GM18867 (cell line): ENCODE measurements around the gene GCLC.
"Not testable (repeated sequence)": the region's sequence is repeated elsewhere in the genome, so short reads cannot be mapped to it uniquely, and the experiment has no call there.

Experiments
- ATAC-seq: cut with Tn5 transposase; IDR thresholded peaks from one replicate; pipeline ENCODE4 v1.9.1; 2021; ENCODE audit warnings: mild to moderate bottlenecking, moderate library complexity; ENCODE audit not compliant: unreplicated experiment

GCLC gene

GRCh38 chr6:53564401-53565065 lies 19.6 kb upstream of the GCLC start:
- no peak for ATAC-seq

DNA sequence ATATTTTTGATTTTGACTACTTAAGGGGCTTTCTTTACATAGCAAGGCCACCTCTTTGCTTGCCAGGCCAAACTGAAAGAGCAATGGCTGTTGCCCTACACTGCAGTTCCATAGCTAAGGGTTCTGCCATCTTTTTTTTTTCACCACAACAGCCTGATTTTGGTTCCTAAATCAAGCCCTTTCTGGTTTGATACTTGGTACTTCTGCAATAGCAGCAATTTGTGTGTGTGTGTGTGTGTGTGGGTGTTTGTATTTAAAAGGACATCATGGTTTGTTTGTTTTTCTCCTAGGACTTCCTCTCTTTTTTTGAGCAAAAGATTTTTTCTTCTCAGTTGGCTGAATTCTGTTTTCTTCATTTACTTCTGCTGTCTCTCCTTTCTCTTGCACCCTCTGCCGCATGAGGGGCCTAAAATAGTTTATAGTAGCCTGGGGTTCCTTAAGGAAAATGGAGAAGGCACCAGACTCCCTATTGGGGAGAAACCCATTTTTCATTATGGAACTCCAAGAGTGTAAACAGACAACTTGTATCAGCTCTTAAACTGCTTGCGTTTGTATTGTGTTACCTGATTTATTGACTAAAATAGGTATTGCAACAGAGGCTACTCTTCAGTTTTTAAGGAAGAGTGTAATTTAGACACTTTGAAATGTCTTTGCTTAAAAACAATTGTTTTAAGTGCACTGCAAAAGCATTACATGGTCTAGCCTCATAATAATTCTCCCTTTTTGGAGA lies 12.2 kb upstream of the GCLC start:
- no peak for ATAC-seq

- ATAC-seq: not testable (repeated sequence)
These were observed 8.7 kb upstream of the GCLC start for GRCh38 chr6:53553600-53553999.

GRCh38 chr6:53551681-53552080 lies 6.8 kb upstream of the GCLC start:
- not testable (repeated sequence) for ATAC-seq

DNA sequence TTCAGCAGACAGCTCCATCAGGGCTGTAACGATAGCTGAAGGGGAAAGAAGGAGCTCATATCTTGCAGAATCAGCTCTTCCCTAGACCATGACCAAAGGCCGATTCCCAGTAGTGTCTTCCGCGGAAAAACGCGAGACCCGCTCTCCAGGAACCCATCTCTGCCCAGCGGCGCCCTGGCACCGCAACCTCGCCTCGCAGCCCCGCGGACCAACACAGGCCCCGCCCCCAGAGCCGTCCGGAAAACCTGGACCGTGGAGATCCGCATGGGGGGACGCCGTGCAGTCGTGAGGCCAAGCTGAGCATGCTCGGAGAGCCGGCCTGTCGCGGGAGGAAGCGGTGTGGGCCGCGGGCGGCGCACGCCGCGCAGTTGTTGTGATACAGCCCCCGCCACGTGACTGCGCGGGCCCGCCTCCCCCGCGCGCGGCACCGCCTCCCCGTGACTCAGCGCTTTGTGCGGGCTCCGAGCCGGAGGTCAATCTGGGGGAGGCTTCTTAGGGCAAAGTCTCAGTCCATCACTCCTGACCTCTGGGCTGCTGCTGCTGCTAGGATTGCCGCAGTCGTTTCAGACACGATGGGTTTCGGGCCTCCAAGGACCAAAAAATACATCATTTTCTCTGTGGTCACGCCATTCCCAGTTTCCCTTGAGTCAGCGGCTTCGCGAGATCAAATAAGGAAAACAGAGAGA lies 3.1 kb upstream of the GCLC start:
- peak; percentile 74 for ATAC-seq

GRCh38 chr6:53547166-53547810 lies 2.4 kb upstream of the GCLC start:
- peak; percentile 11 for ATAC-seq

- no peak for ATAC-seq
These were observed 1.4 kb upstream of the GCLC start for GRCh38 chr6:53546281-53546680.

DNA sequence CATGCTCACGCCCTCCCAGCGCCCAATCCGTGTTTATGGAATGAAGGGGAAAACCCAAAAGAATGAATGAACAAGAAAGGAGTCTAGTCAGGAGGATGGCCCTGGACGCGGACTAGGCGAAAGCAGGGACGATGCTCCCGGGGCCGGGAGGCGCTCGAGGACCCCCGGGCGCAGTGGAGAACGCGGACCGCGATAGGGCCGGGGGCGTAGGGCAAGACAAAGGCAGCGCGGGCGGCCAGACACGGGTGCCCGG lies 758 bp downstream of the GCLC start:
- ATAC-seq: no peak

DNA sequence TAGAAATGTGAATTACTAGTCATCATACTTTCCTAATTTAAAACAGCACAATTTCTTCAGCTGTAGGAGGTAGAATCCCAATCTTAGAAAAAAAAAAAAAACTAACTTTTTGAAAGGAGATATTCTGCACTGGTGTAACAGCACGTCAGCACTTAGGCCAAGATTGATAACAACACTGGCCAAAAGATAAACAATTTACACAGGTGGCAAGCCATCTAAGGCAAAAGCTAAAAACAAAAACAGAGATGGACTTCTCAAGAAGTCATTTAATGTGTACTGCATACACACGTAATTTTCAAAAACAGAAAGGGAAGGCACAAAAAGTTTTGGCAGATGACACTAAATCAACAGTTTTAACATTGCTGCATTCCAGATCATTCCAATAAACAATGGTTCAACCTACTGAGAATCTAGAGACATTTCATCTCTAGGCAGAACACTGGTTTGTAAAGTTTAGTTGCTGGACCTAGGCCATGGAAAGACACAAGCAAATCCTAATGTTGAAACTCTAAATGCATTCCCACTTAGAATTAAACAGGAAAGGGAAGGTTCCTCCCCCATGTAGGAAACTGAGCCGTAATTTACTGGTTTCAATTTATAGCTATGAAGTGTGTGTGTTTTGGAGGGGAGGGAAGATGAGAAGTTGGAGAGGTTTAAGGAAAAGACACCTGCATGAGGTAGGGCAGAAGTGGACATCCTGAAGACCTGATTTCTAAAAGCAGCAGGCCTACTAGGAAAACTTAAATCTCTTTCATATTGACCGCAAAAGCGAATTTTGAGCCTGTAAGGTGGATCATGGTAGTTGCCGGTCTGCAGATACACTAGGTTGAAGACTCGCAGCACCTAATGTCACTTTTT lies 1.3 kb downstream of the GCLC start:
- ATAC-seq: no peak

DNA sequence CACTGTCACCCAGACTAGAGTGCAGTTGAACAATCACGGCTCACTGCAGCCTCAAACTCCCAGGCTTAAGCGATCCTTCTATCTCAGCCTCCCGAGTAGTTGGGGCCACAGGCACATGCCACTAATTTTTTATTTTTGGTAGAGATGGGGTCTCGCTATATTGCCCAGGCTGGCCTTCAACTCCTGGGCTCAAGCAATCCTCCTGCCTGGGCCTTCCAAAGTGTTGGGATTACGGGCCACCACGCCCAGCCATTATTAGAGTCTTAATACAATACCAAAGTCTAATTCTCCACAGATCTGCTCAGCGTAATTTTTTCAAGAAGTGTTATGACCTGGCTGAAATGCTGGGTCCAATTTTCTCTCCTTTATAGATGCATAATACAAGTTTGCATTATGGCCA lies 3.0 kb downstream of the GCLC start:
- ATAC-seq: no peak

DNA sequence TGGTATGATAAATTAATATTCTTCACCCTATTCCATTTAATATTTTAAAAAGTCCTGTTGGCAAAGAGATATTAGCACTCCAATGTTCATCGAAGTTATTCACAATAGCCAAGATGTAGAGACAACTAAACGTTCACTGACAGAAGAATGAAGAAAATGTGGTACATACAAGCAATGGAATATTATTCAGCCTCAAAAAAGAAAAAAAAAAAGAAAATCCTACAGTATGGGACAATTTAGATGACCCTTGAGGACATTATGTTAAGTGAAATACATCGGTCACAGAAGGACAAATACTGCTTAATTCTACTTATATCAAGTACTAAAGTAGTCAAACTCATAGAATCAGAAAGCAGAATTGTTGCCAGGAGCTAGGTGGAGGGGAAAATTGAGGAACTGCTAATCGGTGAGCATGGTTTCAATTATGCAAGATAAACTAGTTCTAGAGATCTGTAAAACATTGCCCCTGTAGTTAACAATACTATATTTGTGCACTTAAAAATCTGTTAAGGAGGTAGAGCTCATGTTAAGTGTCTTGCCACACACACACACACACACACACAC lies 4.7 kb downstream of the GCLC start:
- ATAC-seq: no peak

- ATAC-seq: no peak
These were observed 5.3 kb downstream of the GCLC start for GRCh38 chr6:53539561-53539960.

DNA sequence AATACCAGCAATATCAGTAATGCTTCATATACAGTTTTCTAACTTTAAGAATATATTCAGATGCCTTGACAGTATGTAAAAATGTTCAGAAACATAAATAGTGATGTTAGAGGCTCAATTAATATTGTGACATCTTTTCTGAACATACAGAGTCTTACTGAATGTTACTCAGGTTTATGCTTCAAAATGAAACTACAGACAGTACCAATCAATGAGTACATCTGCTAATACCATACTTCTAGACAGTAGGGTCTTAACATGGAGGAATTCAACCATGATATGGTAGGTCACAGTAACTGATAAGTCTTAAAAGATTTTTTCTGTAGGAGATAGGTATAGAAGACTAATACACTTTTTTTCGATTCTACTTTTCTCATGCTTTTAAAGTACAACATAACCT lies 8.3 kb downstream of the GCLC start:
- ATAC-seq: no peak

DNA sequence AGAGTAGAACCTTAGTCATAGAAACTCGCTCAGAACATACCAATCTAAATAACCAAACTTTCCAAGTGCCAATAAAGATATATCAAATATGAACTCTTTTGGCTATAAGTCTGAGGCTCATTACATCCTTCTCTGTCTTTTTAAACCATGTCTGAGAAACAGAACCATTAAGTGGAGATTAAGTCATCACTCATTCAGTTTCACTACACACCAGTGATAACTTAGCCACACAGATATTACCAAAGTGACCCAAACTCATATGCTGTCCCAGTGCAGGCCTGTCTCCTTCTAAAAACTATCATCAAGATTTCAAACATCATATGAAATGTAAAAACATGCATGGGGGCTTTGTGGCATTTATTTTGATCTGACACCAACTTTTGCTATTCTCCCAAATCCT lies 12.0 kb downstream of the GCLC start:
- no peak for ATAC-seq

GRCh38 chr6:53532061-53532797 lies 12.7 kb downstream of the GCLC start:
- no peak for ATAC-seq

DNA sequence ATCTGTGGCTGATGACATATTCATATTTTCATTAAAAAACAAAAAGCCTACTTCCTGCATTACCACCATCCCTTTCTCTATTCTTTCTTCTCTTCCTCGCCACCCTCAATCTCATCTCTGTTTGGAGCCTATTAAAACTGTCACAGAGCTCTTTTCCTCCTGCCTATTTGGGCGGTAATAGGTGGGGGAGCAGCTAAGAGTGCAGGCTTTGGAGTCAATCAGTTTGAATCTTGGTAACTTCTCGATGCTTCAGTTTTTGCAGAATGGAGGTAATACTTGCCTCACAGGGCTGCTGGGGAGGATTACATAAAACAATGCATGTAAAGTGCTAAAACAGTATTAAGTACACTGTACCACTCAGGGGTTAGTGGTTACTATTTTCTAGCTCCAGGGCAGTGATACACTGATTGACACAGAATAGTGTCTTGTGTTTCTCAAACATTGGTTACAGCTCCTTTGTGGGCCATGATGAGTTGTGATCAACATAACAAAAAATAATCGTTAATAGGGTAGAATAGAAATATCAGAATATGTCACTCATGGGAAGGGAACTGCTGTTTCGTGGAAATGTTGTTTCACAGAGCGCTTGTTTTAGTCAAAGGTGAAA lies 14.0 kb downstream of the GCLC start:
- ATAC-seq: no peak

DNA sequence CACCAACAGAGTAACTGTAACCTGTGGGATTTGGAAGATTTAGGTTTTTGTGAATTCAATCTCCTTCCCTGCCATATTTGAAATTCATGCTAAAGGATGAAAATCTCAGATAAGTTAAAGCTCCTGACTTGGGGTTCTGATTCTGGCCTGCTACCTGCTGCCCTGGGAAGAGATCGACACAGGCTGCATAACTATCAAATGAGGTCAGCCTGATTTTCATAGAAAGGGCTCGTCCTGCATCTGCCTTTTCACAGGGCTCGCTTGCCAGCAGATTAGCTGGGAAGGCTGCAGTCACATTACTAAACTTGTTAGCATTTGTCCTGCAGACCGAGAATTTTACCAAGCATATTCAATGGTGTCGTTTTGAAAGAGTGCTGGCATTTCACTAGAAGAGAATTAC lies 14.6 kb downstream of the GCLC start:
- ATAC-seq: no peak

DNA sequence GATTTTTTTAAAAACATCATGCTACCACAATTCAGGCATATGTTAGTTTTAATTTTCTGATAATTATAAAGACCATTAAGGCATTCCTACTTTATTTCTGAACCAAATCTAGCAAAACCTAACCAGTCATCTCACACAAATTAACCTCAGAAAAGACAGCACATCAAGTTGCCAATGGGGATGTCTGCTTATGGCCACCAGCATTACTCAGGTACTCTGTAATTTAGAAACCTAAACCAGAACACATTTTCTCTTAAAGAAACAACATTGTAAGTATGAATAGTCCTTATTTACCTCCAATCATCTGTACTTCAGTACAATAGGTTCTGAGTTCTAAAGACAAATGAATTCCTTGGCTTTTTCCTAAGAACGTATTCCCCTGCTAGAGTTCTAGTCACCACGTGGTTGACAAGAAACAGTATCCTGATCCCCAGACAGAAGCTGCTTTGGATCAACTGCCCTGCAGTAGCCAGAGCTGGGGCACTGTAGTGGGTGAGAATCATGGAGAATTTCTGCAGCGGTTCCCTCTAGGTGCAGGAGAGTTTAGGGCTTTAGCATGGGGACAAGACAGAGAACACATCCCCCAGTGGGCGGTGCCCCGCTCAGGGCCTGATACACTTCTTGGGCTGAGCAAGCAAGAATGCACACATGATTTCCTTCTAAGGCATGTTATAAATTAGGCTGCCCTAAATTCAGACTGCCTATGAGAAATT lies 15.4 kb downstream of the GCLC start:
- ATAC-seq: no peak

- ATAC-seq: no peak
These were observed 16.8 kb downstream of the GCLC start for GRCh38 chr6:53528107-53528506.
